GM18499 (cell line): ENCODE results near the gene VWA8.
"Not testable (repeated sequence)": the region's sequence is repeated elsewhere in the genome, so short reads cannot be mapped to it uniquely, and the experiment has no call there.

Experiments used
- ATAC-seq: cut with Tn5 transposase; IDR thresholded peaks from one replicate; pipeline ENCODE4 v1.9.1; 2021; ENCODE audit warnings: moderate number of reproducible peaks; ENCODE audit not compliant: insufficient read depth, unreplicated experiment

Gene VWA8

DNA sequence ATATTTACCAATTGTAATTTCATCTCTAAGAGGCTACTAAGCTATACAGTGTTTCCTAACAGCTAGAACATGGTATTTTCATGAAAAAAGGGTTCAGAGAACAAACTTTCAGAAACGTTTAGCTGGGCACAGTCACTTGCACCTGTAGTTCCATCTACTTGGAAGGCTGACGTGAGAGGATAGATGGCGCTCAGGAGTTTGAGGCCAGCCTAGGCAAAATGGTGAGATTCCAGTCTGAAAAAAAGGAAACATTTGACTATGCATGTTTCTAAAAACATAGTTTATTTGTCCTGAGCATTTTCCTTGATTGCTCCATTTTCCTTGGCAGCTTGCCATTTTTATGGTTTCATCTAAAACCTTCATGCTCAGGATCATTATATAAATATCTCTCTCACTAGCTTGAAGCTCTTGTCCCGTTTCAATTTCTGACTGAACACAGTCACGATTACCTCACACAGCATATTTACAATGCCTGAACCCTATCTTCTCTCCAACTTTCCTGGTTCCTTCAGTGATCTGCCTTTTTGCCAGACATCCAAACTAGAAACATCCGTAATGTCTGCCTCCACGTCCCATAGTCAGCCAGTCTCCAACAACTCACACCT, 302.8 kb downstream of the VWA8 start:
- ATAC-seq = no peak

- ATAC-seq = no peak
Observed at GRCh38 chr13:41655997-41656396, 304.9 kb downstream of the VWA8 start.

DNA sequence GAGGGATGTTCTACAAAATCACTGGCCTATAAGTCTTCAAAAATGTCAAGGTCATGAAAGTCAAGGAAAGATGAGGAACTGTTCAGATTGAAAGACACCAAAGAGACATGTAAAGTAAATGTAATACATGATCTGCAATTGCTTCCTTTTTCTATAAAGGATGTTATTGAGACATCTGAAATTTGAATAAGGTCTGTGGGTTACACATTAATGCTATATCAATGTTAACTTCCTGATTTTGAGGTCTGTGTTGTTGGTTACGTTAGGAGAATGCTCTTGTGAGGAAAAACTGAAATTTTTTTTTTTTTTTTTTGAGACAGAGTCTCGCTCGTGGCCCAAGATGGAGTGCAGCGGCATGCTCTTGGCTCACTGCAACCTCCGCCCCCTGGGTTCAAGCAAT, 306.1 kb downstream of the VWA8 start:
- ATAC-seq = no peak

- ATAC-seq = no peak
Observed at GRCh38 chr13:41652735-41653361, 308.1 kb downstream of the VWA8 start.

- no peak for ATAC-seq
Observed at GRCh38 chr13:41651413-41652058, 309.4 kb downstream of the VWA8 start.

DNA sequence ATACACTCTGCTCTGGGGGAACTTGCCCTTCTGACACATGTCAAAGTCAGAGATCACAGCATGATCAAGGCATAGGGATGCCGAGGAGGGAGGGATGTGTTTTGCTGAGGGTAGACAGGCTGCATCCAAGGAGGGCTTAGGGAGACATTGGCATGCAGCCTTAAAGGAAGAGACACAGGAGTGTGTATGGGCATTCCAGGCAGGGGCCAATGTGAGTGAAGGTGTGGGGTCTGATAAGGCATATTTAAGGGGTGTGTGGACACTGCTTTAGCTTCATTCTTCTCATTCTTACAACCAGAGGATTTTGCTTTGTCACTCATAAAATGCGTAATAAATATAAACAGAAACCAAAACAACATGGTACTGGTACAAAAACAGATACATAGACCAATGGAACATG, 310.2 kb downstream of the VWA8 start:
- no peak for ATAC-seq

- ATAC-seq = no peak
Observed at GRCh38 chr13:41649659-41650058, 311.2 kb downstream of the VWA8 start.

- ATAC-seq = no peak
Observed at GRCh38 chr13:41648314-41648935, 312.5 kb downstream of the VWA8 start.

DNA sequence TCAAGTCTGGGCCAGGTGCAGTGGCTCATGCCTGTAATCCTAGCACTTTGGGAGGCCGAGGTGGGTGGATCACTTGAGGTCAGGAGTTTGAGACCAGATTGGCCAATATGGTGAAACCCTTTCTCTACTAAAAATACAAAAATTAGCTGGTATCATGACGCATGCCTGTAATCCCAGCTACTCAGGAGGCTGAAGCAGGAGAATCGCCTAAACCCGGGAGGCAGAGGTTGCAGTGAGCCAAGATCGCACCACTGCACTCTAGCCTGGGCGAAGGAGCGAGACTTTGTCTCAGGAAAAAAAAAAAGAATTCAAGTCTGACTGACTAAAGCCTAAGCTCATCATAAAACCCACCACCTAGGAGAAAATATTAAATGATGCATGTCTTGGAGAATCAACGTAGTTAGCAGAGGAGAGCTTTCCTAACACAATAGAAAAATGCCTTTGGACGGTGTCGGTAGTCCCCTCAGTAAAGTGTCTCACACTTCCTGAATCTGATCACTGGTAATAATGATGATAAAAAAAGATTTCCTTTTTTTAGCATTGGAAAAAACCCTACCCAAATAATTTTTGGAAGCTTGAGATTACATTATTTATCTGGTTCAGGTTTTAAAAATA, 313.1 kb downstream of the VWA8 start:
- ATAC-seq = not testable (repeated sequence)

DNA sequence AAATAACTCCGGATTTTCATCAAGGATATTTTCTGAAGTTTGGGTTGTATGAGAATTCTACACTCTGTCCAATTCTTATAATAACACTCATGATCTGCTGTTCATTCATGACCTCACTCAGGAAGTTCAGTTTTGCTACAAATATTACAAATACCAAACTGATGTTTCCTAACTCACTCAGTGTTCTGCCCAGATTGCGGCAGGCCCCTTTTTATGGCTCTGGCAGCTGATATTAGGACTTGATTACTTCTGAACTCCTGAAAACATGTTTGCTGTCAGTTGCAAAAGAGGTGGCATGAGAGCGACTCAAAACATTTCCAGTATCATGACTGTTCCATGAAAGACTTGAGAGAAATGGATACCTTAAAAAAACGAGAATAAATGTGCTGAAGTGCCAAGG, 315.6 kb downstream of the VWA8 start:
- no peak for ATAC-seq

- no peak for ATAC-seq
Observed at GRCh38 chr13:41644742-41645141, 316.2 kb downstream of the VWA8 start.

- no peak for ATAC-seq
Observed at GRCh38 chr13:41643507-41643906, 317.4 kb downstream of the VWA8 start.

DNA sequence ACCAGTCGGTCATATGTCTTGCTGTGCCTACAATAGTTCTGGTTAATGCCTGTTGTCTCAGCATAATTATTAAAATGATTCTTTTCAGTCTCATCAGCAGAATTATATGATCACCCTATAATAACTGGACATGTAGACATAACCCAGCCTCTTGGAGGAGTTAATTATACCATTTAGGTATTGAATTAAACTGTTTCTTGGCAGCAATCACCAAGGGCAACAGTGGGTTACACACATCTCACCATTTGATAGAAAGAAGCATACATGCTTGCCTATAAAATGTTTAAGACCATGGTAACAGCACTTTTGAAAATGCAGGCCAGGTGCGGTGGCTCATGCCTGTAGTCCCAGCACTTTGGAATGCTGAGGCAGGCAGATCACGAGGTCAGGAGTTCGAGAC, 318.9 kb downstream of the VWA8 start:
- no peak for ATAC-seq

GRCh38 chr13:41641429-41641828, 319.5 kb downstream of the VWA8 start:
- no peak for ATAC-seq

- no peak for ATAC-seq
Observed at GRCh38 chr13:41639955-41640780, 320.7 kb downstream of the VWA8 start.

DNA sequence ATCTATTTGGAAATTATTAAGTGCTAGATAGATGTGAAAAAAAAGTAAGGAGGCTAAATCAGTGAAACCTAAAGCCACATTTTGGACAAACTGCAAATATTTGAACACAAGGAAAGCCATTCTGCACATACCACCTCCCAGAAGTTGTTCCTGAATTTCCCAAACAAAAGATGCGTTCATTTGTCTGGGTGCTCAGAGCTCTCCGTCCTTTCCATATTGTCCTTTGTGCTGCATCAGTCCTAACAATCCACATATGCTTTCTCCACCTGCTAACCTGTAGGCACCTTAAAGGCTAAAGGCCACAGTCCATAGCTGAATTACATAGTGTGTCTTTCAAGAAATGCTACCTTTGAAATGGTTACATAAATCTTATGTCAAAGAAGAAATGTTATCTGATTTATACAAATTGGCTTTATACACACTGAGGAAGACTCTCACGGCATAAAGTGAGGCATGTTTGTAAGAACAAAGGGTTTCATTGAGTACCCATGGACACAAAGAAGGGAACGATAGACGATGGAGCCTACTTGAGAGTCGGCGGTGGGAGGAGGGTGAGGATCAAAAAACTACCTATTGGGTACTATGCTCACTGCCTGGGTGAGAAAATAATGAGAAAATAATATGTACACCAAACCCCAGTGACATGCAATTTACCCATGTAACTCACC, 321.5 kb downstream of the VWA8 start:
- no peak for ATAC-seq

GRCh38 chr13:41637586-41637985, 323.3 kb downstream of the VWA8 start:
- no peak for ATAC-seq

DNA sequence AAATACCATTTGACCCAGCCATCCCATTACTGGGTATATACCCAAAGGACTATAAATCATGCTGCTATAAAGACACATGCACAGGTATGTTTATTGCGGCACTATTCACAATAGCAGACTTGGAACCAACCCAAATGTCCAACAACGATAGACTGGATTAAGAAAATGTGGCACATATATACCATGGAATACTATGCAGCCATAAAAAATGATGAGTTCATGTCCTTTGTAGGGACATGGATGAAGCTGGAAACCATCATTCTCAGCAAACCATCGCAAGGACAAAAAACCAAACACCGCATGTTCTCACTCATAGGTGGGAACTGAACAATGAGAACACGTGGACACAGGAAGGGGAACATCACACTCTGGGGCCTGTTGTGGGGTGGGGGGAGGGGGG, 323.9 kb downstream of the VWA8 start:
- not testable (repeated sequence) for ATAC-seq

GRCh38 chr13:41636590-41636989, 324.3 kb downstream of the VWA8 start:
- ATAC-seq = not testable (repeated sequence)

GRCh38 chr13:41634407-41634806, 326.5 kb downstream of the VWA8 start:
- no peak for ATAC-seq
